Glutamatergic neuron (in vitro differentiated cells): ENCODE data around the gene NEK6. TPM values are rescaled to one million over a fixed set of nuclear protein-coding genes. Genes with fewer than 3 reads are reported as not detected.

Experiments used
- DNase-seq: peaks from one replicate; pipeline ENCODE4 v3.0.0; 2022
- H3K27ac Mint-ChIP-seq: one replicate; pipeline ENCODE4 v1.8.0; 2020; ENCODE audit warnings: mild to moderate bottlenecking, mixed read lengths, inconsistent platforms; ENCODE audit not compliant: unreplicated experiment
- H3K27me3 Mint-ChIP-seq: one replicate; pipeline ENCODE4 v1.8.0; 2020; ENCODE audit warnings: mild to moderate bottlenecking, moderate library complexity, mixed read lengths, inconsistent platforms; ENCODE audit not compliant: unreplicated experiment
- H3K36me3 Mint-ChIP-seq: one replicate; pipeline ENCODE4 v1.8.0; 2020; ENCODE audit warnings: mild to moderate bottlenecking, mixed read lengths, inconsistent platforms; ENCODE audit not compliant: unreplicated experiment
- H3K4me1 Mint-ChIP-seq: one replicate; pipeline ENCODE4 v1.8.0; 2020; ENCODE audit warnings: mild to moderate bottlenecking, low read depth, mixed read lengths, inconsistent platforms; ENCODE audit not compliant: unreplicated experiment
- H3K4me3 Mint-ChIP-seq: one replicate; pipeline ENCODE4 v1.8.0; 2020; ENCODE audit warnings: mild to moderate bottlenecking, mixed read lengths, inconsistent platforms; ENCODE audit not compliant: unreplicated experiment
- H3K9me3 Mint-ChIP-seq: one replicate; pipeline ENCODE4 v1.8.0; 2020; ENCODE audit warnings: mild to moderate bottlenecking, moderate library complexity, mixed read lengths, inconsistent platforms; ENCODE audit not compliant: unreplicated experiment
- total RNA-seq: library from RNA; stranded (reverse); fragmentation: NEBNext Ultra II Directional; extraction: Animal tissue kit (Norgen Biotek cat#: 25700); gene quantifications from one replicate; pipeline ENCODE4 v1.2.1, GENCODE V29; 2021; ENCODE audit not compliant: unreplicated experiment
- TF ChIP-seq, protein P1 (sequence below): fragments of 200-600 bp; sonication (generic); IDR thresholded peaks from one replicate; pipeline ENCODE4 v1.5.0; 2021; ENCODE audit not compliant: partially characterized antibody, unreplicated experiment

Gene NEK6
- total RNA-seq, 1 donor from 2014 or later = 5.4 TPM

DNA sequence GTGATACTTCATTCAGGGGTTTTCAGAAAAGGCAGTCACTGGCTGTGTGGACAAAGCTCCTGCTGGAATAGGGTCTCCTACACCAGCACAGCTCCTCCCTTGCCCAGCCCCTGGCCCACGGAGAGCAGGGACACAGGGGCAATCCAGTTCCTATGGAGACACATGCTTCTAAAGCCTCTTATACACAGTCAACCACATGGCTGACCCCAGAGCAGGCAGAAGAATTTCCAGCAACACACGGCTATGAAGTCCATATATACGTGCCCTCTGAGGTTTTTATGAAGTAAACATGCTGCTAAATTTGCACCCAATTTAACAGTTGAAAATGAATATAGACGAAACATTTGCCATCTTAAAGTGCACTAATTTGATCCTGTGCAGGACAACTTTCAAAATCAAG, 138.1 kb downstream of the NEK6 start:
- H3K27me3 Mint-ChIP-seq = no peaks in the 10 kb centered on the region
- DNase-seq = no peak
- TF ChIP-seq, protein P1, sequence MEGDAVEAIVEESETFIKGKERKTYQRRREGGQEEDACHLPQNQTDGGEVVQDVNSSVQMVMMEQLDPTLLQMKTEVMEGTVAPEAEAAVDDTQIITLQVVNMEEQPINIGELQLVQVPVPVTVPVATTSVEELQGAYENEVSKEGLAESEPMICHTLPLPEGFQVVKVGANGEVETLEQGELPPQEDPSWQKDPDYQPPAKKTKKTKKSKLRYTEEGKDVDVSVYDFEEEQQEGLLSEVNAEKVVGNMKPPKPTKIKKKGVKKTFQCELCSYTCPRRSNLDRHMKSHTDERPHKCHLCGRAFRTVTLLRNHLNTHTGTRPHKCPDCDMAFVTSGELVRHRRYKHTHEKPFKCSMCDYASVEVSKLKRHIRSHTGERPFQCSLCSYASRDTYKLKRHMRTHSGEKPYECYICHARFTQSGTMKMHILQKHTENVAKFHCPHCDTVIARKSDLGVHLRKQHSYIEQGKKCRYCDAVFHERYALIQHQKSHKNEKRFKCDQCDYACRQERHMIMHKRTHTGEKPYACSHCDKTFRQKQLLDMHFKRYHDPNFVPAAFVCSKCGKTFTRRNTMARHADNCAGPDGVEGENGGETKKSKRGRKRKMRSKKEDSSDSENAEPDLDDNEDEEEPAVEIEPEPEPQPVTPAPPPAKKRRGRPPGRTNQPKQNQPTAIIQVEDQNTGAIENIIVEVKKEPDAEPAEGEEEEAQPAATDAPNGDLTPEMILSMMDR = no peak
- H3K27ac Mint-ChIP-seq = no peak overlapping the region
- peaks cover 2% of the 10 kb centered on the region for H3K9me3 Mint-ChIP-seq
- H3K4me3 Mint-ChIP-seq = no peak overlapping the region
- no peaks in the 10 kb centered on the region for H3K36me3 Mint-ChIP-seq
- peaks cover 46% of the 10 kb centered on the region for H3K4me1 Mint-ChIP-seq

DNA sequence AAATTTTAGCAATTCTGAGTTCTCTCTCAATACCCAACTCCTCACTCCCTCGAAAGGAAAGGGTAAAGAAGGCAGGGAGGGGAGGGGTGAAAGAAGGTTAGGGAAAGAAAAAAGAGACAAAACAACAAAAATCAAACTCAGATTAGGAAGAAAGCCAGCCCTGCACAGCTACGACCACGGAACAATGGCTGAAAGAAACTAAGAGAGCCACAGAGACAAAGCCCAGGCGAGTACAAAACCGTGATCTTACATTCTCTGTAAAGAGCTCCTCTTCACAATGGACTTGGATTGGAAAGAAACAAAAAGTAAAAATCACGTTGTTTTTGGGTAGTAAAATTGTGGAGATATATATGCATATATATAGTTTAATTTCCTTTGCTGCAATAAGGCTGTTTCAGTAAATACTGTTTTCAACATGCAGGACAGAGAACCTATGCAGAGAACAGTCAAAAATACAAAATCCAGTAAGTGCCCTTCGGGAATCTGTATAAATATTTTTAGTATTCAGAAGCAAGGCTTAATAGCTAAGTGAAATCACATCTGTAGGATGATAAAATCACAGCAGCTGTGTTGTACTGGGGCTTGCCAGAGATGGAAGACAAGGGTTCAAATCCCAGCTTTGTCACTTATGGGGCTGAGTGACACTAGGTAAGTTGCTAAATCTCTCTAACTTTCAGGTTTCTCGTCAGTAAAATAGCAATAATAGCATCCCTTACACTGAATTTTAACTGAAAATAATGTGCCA, 140.6 kb downstream of the NEK6 start:
- no peak for DNase-seq
- Mint-ChIP-seq H3K27me3 (no peaks in the 10 kb centered on the region), H3K9me3 (peaks cover 2% of the 10 kb centered on the region)

DNA sequence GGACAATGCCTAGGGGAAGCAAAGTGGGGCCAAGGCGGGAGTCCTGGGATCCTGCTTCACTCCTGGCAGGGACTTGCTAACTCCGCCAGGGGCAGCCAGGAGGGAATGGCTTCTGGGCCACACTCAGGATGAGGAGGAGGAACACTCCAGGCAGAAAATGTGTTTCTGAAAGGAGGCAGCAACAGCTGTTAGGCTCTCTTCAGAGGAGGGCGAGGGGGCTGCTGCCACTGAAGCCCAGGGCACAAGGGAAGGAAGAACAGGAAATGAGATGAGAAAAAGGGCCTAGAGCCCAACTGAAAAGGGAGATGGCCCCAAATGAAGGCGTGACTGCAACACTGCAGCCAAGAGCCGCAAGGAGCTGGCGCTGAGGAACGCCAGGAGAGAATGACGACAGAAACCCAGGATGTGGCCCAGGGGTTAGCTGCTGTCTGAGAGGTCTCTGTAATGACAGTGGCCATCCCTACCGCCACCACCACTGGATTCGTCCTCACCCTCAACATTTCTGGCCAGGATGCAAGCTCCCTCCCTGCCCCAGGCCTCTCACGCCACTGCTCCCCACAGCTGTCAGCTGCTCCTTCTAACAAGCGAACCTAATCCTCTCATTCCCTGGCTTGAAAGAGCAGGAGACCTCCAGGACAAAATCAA, 141.7 kb downstream of the NEK6 start:
- peak; percentile 29 for DNase-seq
- Mint-ChIP-seq H3K9me3 (peaks cover 2% of the 10 kb centered on the region), H3K27ac (peak overlapping the region; percentile 84), H3K27me3 (no peaks in the 10 kb centered on the region), H3K4me3 (peak overlapping the region; percentile 55), H3K36me3 (no peaks in the 10 kb centered on the region), H3K4me1 (peaks cover 27% of the 10 kb centered on the region)
- TF ChIP-seq, protein P1 = no peak

More for the DNA sequence above, 140.6 kb downstream of the NEK6 start:
- H3K36me3 Mint-ChIP-seq = no peaks in the 10 kb centered on the region
- H3K4me1 Mint-ChIP-seq = peaks cover 37% of the 10 kb centered on the region
- no peak overlapping the region for H3K27ac Mint-ChIP-seq
- TF ChIP-seq, protein P1 = no peak
- no peak overlapping the region for H3K4me3 Mint-ChIP-seq

DNA sequence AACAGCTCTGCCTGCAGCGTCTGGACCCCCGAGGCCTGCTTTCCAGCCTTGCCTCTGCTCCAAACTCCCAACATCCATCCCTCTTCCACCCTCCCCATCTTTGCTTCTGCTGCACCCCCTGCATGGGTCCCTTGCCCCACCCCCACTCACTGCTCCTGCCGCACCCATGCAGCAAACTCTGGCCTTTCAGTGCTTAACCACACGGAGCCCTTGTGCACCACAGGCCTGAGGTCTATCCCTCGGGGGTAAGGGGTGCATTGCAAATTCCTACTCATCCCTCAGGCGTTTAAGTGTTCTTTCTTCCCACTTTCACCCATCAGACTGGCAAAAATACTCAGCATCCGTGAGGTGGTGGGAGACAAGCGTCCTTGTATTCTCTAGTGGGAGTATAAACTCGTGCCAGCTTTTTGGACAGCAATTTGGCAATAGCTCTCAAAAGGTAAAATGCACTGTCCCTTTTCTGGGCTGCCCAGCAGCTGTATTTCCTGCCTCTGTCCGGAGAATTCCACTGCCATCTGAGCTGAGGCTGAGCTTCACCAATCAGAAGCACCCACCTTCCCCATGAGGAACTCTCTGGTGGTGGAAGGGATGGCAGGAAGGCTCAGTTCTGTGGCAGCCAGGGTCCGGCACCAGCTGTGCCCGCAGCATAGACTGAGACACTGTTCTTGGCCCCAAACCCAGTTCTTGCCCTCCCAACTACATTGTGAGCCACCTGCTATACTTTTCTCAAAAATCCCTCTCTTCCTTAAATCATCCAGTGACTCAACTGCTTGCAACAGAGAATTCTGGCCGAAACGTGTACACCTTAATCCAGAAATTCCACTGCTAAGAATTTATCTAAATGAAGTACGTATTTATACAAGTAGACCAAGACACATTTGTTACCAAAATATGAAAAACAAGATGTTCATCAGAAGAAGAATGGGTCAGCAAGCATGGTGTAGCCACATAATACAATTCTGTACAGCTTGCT, 142.5 kb downstream of the NEK6 start:
- no peaks in the 10 kb centered on the region for H3K27me3 Mint-ChIP-seq
- peaks cover 27% of the 10 kb centered on the region for H3K4me1 Mint-ChIP-seq
- H3K36me3 Mint-ChIP-seq = no peaks in the 10 kb centered on the region
- peaks cover 2% of the 10 kb centered on the region for H3K9me3 Mint-ChIP-seq
- peak; percentile 32 for DNase-seq
- peak overlapping the region; percentile 55 for H3K4me3 Mint-ChIP-seq
- TF ChIP-seq, protein P1 = no peak
- H3K27ac Mint-ChIP-seq = peak overlapping the region; percentile 80

Other genes with a start within 250 kb of the NEK6 start
- 6.7 TPM for gene LHX2, start 246.2 kb upstream of the NEK6 start, total RNA-seq
- 185 TPM for gene PSMB7, start 157.5 kb downstream of the NEK6 start, total RNA-seq
- not detected for gene ADGRD2, start 192.5 kb downstream of the NEK6 start, total RNA-seq
- not detected for gene NR5A1, start 249.4 kb downstream of the NEK6 start, total RNA-seq